MM.1S (cell line): ENCODE data around the gene CLEC18B.
"Not testable (repeated sequence)": the region's sequence is repeated elsewhere in the genome, so short reads cannot be mapped to it uniquely, and the experiment has no call there.

Experiments
- DNase-seq: peaks from one replicate; pipeline ENCODE4 v3.0.0-alpha.2; 2015
- H2AFZ ChIP-seq: fragments of 300-600 bp; sonication (generic); 2 replicates; pipeline ENCODE4 v1.6.0; 2016; ENCODE audit warnings: antibody characterized with exemption, low read length
- H3F3A ChIP-seq: fragments of 300-600 bp; sonication (generic); 2 replicates; pipeline ENCODE4 v1.6.1; 2016; ENCODE audit warnings: mild to moderate bottlenecking, antibody characterized with exemption, low read length, moderate library complexity, mixed read lengths; ENCODE audit not compliant: insufficient read depth
- H3K27ac ChIP-seq: fragments of 300-600 bp; sonication (generic); 2 replicates; pipeline ENCODE4 v1.5.1; 2016; ENCODE audit warnings: mild to moderate bottlenecking, low read length
- H3K27me3 ChIP-seq: fragments of 300-600 bp; sonication (generic); replicated peaks from 2 replicates; pipeline ENCODE4 v1.6.0; 2016; ENCODE audit warnings: low read length; ENCODE audit not compliant: insufficient read depth
- H3K36me3 ChIP-seq: fragments of 300-600 bp; sonication (generic); replicated peaks from 2 replicates; pipeline ENCODE4 v1.6.1; 2016; ENCODE audit warnings: mild to moderate bottlenecking, low read length, mixed read lengths; ENCODE audit not compliant: insufficient read depth
- H3K4me1 ChIP-seq: fragments of 300-600 bp; sonication (generic); 2 replicates; pipeline ENCODE4 v1.6.1; 2016; ENCODE audit warnings: low read length, mixed read lengths
- H3K4me2 ChIP-seq: fragments of 300-600 bp; sonication (generic); 2 replicates; pipeline ENCODE4 v1.6.0; 2016; ENCODE audit warnings: low read depth, low read length
- H3K4me3 ChIP-seq: fragments of 300-600 bp; sonication (generic); 2 replicates; pipeline ENCODE4 v1.5.1; 2016; ENCODE audit warnings: low read length, mixed read lengths
- H3K79me2 ChIP-seq: fragments of 300-600 bp; sonication (generic); 2 replicates; pipeline ENCODE4 v1.6.1; 2016; ENCODE audit warnings: mixed run types, low read length, mixed read lengths
- H3K9ac ChIP-seq: fragments of 300-600 bp; sonication (generic); 2 replicates; pipeline ENCODE4 v1.6.1; 2016; ENCODE audit warnings: low read length, mixed read lengths
- H3K9me2 ChIP-seq: fragments of 300-600 bp; sonication (generic); replicated peaks from 2 replicates; pipeline ENCODE4 v1.6.1; 2016; ENCODE audit warnings: mild to moderate bottlenecking, low read length, mixed read lengths; ENCODE audit not compliant: insufficient read depth
- H3K9me3 ChIP-seq: fragments of 300-600 bp; sonication (generic); replicated peaks from 2 replicates; pipeline ENCODE4 v1.6.1; 2016; ENCODE audit warnings: mild to moderate bottlenecking, low read length, mixed read lengths; ENCODE audit not compliant: insufficient read depth
- H4K20me1 ChIP-seq: fragments of 300-600 bp; sonication (generic); 2 replicates; pipeline ENCODE4 v1.6.1; 2016; ENCODE audit warnings: mild to moderate bottlenecking, low read length, moderate library complexity, mixed read lengths; ENCODE audit not compliant: insufficient read depth
- CTCF ChIP-seq: fragments of 300-600 bp; sonication (generic); IDR thresholded peaks from 2 replicates; pipeline ENCODE4 v1.5.1; 2016; ENCODE audit warnings: antibody characterized with exemption, low read length, mixed read lengths
- EZH2 ChIP-seq: fragments of 300-600 bp; sonication (generic); optimal IDR thresholded peaks from 2 replicates; pipeline ENCODE3; 2017; ENCODE audit warnings: low read depth, mild to moderate bottlenecking, antibody characterized with exemption, low read length, mixed read lengths
- EZH2phosphoT487 ChIP-seq: fragments of 300-600 bp; sonication (generic); IDR thresholded peaks from 2 replicates; pipeline ENCODE4 v1.6.1; 2018; ENCODE audit warnings: antibody characterized with exemption, low read length

Gene CLEC18B

GRCh38 chr16:74420612-74421481, at the start of gene CLEC18B:
TSS of gene CLEC18B (minus strand) at chr16:74421478. CDS start at chr16:74421270, 208 bp downstream.
- not testable (repeated sequence) for H2AFZ ChIP-seq, H3K9ac ChIP-seq, H3K27ac ChIP-seq, H3K36me3 ChIP-seq, DNase-seq, H4K20me1 ChIP-seq, H3K4me1 ChIP-seq, H3K4me3 ChIP-seq, H3K27me3 ChIP-seq, H3K4me2 ChIP-seq, H3K9me3 ChIP-seq, H3F3A ChIP-seq, H3K79me2 ChIP-seq, H3K9me2 ChIP-seq

- H2AFZ ChIP-seq: no peak overlapping the region
- H3K4me3 ChIP-seq: no peak overlapping the region
- 0 out of 2 replicates have a peak overlapping the region, but pooled peaks have one; percentile 24 for H3K9ac ChIP-seq
- H3K9me2 ChIP-seq: no peaks in the 10 kb centered on the region
- peak overlapping the region; percentile 76; the same call in 1 of the 2 replicates for H3K27ac ChIP-seq
- DNase-seq: peak; percentile 75
- no peaks in the 10 kb centered on the region for H4K20me1 ChIP-seq
- H3K36me3 ChIP-seq: no peaks in the 10 kb centered on the region
- peaks cover 19% of the 10 kb centered on the region for H3K4me1 ChIP-seq
- H3K27me3 ChIP-seq: no peaks in the 10 kb centered on the region
- peak overlapping the region; percentile 66 for H3K4me2 ChIP-seq
- H3K79me2 ChIP-seq: no peaks in the 10 kb centered on the region
- no peaks in the 10 kb centered on the region for H3K9me3 ChIP-seq
- H3F3A ChIP-seq: peaks cover 11% of the 10 kb centered on the region; the same call in 1 of the 2 replicates
- TF ChIP-seq EZH2: no peak
- TF ChIP-seq CTCF: no peak
- TF ChIP-seq EZH2phosphoT487: no peak
Measured at GRCh38 chr16:74469946-74470478, 48.7 kb upstream of the CLEC18B start.

- Histone ChIP-seq H3K4me2 (peak overlapping the region; percentile 66), H3K4me3 (no peak overlapping the region), H3K27me3 (no peaks in the 10 kb centered on the region), H3K4me1 (peaks cover 19% of the 10 kb centered on the region), H4K20me1 (no peaks in the 10 kb centered on the region), H3K9ac (no peak overlapping the region), H2AFZ (no peak overlapping the region), H3K9me2 (no peaks in the 10 kb centered on the region), H3K36me3 (no peaks in the 10 kb centered on the region), H3F3A (peaks cover 11% of the 10 kb centered on the region; the same call in 1 of the 2 replicates), H3K9me3 (no peaks in the 10 kb centered on the region), H3K79me2 (no peaks in the 10 kb centered on the region), H3K27ac (peak overlapping the region; percentile 76; the same call in 1 of the 2 replicates)
- DNase-seq: peak; percentile 61
- TF ChIP-seq EZH2phosphoT487 (no peak), CTCF (peak; percentile 23; the same call in 1 of the 2 replicates), EZH2 (no peak)
Measured at GRCh38 chr16:74468807-74469525, 47.7 kb upstream of the CLEC18B start.
